GM06990 (cell line): ENCODE measurements around the gene HEBP2.

Experiments used
- DNase-seq: peaks from one replicate; pipeline ENCODE4 v3.0.0-alpha.2; 2011; ENCODE audit not compliant: insufficient read length; ENCODE audit errors: extremely low read depth
- H3K27me3 ChIP-seq: replicated peaks from 2 replicates; pipeline ENCODE4 v1.6.0; 2011; ENCODE audit warnings: low read length; ENCODE audit not compliant: control insufficient read depth, insufficient read depth
- H3K36me3 ChIP-seq: 2 replicates; pipeline ENCODE4 v1.5.1; 2011; ENCODE audit warnings: low read length; ENCODE audit not compliant: control insufficient read depth, insufficient read depth
- H3K4me3 ChIP-seq: replicated peaks from 2 replicates; pipeline ENCODE4 v1.5.1; 2011; ENCODE audit warnings: low read depth, mild to moderate bottlenecking, control low read depth, low read length
- CTCF ChIP-seq: IDR thresholded peaks from 2 replicates; pipeline ENCODE4 v1.5.1; 2011; ENCODE audit warnings: low read length, control low read depth, mild to moderate bottlenecking, inconsistent platforms; ENCODE audit not compliant: insufficient read depth, poor library complexity, severe bottlenecking

HEBP2 gene

GRCh38 chr6:138401960-138402837, 1.8 kb upstream of the HEBP2 start:
- H3K27me3 ChIP-seq = no peaks in the 10 kb centered on the region
- no peaks in the 10 kb centered on the region for H3K36me3 ChIP-seq
- TF ChIP-seq CTCF = no peak
- DNase-seq = no peak
- H3K4me3 ChIP-seq = no peak overlapping the region

GRCh38 chr6:138402838-138403187, 1.2 kb upstream of the HEBP2 start:
- no peak for DNase-seq
- Histone ChIP-seq H3K4me3 (no peak overlapping the region), H3K36me3 (peaks cover 5% of the 10 kb centered on the region), H3K27me3 (no peaks in the 10 kb centered on the region)
- no peak for TF ChIP-seq CTCF

GRCh38 chr6:138403324-138403800, 661 bp upstream of the HEBP2 start:
- H3K27me3 ChIP-seq = no peaks in the 10 kb centered on the region
- peaks cover 6% of the 10 kb centered on the region for H3K36me3 ChIP-seq
- peak overlapping the region; percentile 82 for H3K4me3 ChIP-seq
- peak; percentile 49 for TF ChIP-seq CTCF
- DNase-seq = peak; percentile 51

GRCh38 chr6:138404666-138405337, 779 bp downstream of the HEBP2 start:
- no peaks in the 10 kb centered on the region for H3K27me3 ChIP-seq
- H3K4me3 ChIP-seq = peak overlapping the region; percentile 82
- H3K36me3 ChIP-seq = peaks cover 8% of the 10 kb centered on the region
- DNase-seq = no peak
- no peak for TF ChIP-seq CTCF

- no peaks in the 10 kb centered on the region for H3K27me3 ChIP-seq
- H3K36me3 ChIP-seq = peaks cover 8% of the 10 kb centered on the region
- no peak for DNase-seq
- TF ChIP-seq CTCF = no peak
- no peak overlapping the region for H3K4me3 ChIP-seq
These were observed 1.9 kb downstream of the HEBP2 start for GRCh38 chr6:138405816-138406413.
